Mesenchymal stem cell (in vitro differentiated cells and primary cell): ENCODE measurements around the gene CCDC3.

ENCODE experiments used
- DNase-seq: peaks from one replicate; pipeline ENCODE4 v3.0.0-alpha.2; 2013
- H2AFZ ChIP-seq: one replicate; pipeline ENCODE4 v1.6.1; 2013; ENCODE audit warnings: low read depth, mild to moderate bottlenecking, control low read depth, inconsistent platforms, low read length, moderate library complexity
- H2AK5ac ChIP-seq: 2 replicates; pipeline ENCODE4 v1.6.1; 2013; ENCODE audit warnings: low read length, moderate library complexity, mild to moderate bottlenecking, inconsistent platforms; ENCODE audit not compliant: severe bottlenecking
- H2BK120ac ChIP-seq: one replicate; pipeline ENCODE4 v1.6.1; 2013; ENCODE audit warnings: low read depth, mild to moderate bottlenecking, inconsistent platforms, low read length, moderate library complexity
- H2BK12ac ChIP-seq, 2 experiments: one replicate each; pipeline ENCODE4 v1.6.1; 2013; ENCODE audit warnings: inconsistent platforms in 2 of 2, low read length in 2 of 2, mild to moderate bottlenecking in 2 of 2, moderate library complexity in 2 of 2, control low read depth in 1 of 2
- H2BK15ac ChIP-seq: one replicate; pipeline ENCODE4 v1.6.1; 2013; ENCODE audit warnings: mild to moderate bottlenecking, low read depth, inconsistent platforms; ENCODE audit not compliant: poor library complexity, severe bottlenecking
- H2BK5ac ChIP-seq: 2 replicates; pipeline ENCODE4 v1.6.1; 2013; ENCODE audit warnings: low read depth, mild to moderate bottlenecking, low read length, control low read depth, inconsistent platforms; ENCODE audit not compliant: poor library complexity, severe bottlenecking
- H3K14ac ChIP-seq, 2 experiments: one replicate each; pipeline ENCODE4 v1.6.1; 2013; ENCODE audit warnings: inconsistent platforms in 2 of 2, low read length in 2 of 2, control low read depth in 1 of 2, mild to moderate bottlenecking in 1 of 2, moderate library complexity in 1 of 2
- H3K18ac ChIP-seq, 2 experiments: one replicate each; pipeline ENCODE4 v1.6.1; 2013; ENCODE audit warnings: inconsistent platforms in 2 of 2, low read length in 2 of 2, control low read depth in 1 of 2, low read depth in 1 of 2, mild to moderate bottlenecking in 1 of 2
- H3K23ac ChIP-seq, 2 experiments: one replicate each; pipeline ENCODE4 v1.6.1; 2013; ENCODE audit warnings: inconsistent platforms in 2 of 2, low read length in 2 of 2, mild to moderate bottlenecking in 2 of 2, moderate library complexity in 2 of 2, control low read depth in 1 of 2
- H3K27ac ChIP-seq: 2 replicates; pipeline ENCODE4 v1.5.1; 2013; ENCODE audit warnings: mild to moderate bottlenecking, moderate library complexity, low read length, control low read depth, inconsistent platforms; ENCODE audit not compliant: poor library complexity, severe bottlenecking
- H3K27me3 ChIP-seq, 2 experiments: 2 replicates each; pipeline versions ENCODE4 v1.6.1 to v1.7.0; 2013; ENCODE audit warnings: low read length in 2 of 2, mild to moderate bottlenecking in 2 of 2, moderate library complexity in 2 of 2, control low read depth in 1 of 2, inconsistent platforms in 1 of 2; ENCODE audit not compliant: control insufficient read depth in 1 of 2, insufficient read depth in 1 of 2
- H3K36me3 ChIP-seq, 2 experiments: 2 replicates each; pipeline versions ENCODE4 v1.6.1 to v1.7.0; 2013; ENCODE audit warnings: low read length in 2 of 2, control low read depth in 1 of 2, inconsistent platforms in 1 of 2, low read depth in 1 of 2, mild to moderate bottlenecking in 1 of 2; ENCODE audit not compliant: insufficient read depth in 2 of 2, control insufficient read depth in 1 of 2
- H3K4ac ChIP-seq, 2 experiments: one replicate each; pipeline ENCODE4 v1.6.1; 2013; ENCODE audit warnings: inconsistent platforms in 2 of 2, low read length in 2 of 2, mild to moderate bottlenecking in 2 of 2, moderate library complexity in 2 of 2, control low read depth in 1 of 2, low read depth in 1 of 2
- H3K4me1 ChIP-seq: 2 replicates; pipeline ENCODE4 v1.6.1; 2013; ENCODE audit warnings: low read depth, low read length, control low read depth; ENCODE audit not compliant: control insufficient read depth, insufficient read depth
- H3K4me2 ChIP-seq: 2 replicates; pipeline ENCODE4 v1.6.1; 2013; ENCODE audit warnings: low read length, mild to moderate bottlenecking, inconsistent platforms; ENCODE audit not compliant: poor library complexity, severe bottlenecking
- H3K4me3 ChIP-seq, 2 experiments: 2 replicates each; pipeline versions ENCODE4 v1.5.1 to v1.7.0; 2013; ENCODE audit warnings: low read length in 2 of 2, mild to moderate bottlenecking in 2 of 2, control low read depth in 1 of 2, low read depth in 1 of 2; ENCODE audit not compliant: insufficient read depth in 1 of 2
- H3K79me1 ChIP-seq: replicated peaks from 2 replicates; pipeline ENCODE4 v1.6.1; 2013; ENCODE audit warnings: mild to moderate bottlenecking, control low read depth, low read length, inconsistent platforms; ENCODE audit not compliant: poor library complexity, severe bottlenecking
- H3K9ac ChIP-seq: 2 replicates; pipeline ENCODE4 v1.7.0; 2013; ENCODE audit warnings: mild to moderate bottlenecking, low read length, moderate library complexity
- H3K9me3 ChIP-seq: 2 replicates; pipeline ENCODE4 v1.7.0; 2013; ENCODE audit warnings: mild to moderate bottlenecking, low read length; ENCODE audit not compliant: control insufficient read depth
- H4K8ac ChIP-seq: one replicate; pipeline ENCODE4 v1.6.1; 2013; ENCODE audit warnings: inconsistent platforms, mild to moderate bottlenecking, low read length, moderate library complexity
- H4K91ac ChIP-seq: one replicate; pipeline ENCODE4 v1.6.1; 2013; ENCODE audit warnings: mild to moderate bottlenecking, low read length, inconsistent platforms
- WGBS: methylation state at CpG from one replicate; pipeline ENCODE4 v1.1.7; 2013; ENCODE audit warnings: mixed read lengths; 5-methylcytosine and 5-hydroxymethylcytosine counted together

Gene CCDC3

DNA sequence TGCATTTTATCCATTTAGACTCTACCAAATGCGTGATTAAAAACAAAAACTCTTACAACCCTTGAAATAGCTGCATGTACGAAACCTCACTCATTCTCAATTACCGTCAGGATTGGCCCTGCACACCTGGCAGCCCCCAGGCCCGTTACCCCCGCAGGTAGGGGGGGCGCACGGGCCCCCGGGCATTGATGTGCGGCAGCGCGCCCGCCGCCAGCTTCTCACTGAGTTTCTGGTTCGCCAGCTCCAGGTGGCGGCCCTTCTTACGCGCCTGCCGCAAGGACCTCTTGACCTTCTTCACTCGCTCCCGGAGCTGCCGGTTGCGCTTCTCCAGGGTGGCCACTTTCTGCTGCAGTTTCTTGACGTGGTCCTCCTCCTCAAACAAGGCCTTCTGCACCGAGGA lies 103.2 kb downstream of the CCDC3 start:
- Histone ChIP-seq H3K4me3 (no peak overlapping the region), H3K27me3 (peaks cover 17 to 40% of the 10 kb centered on the region in 2 experiments), H3K23ac (no peak overlapping the region), H3K36me3 (no peaks in the 10 kb centered on the region), H3K4ac (no peak overlapping the region), H3K27ac (no peak overlapping the region), H2BK120ac (no peak overlapping the region), H4K8ac (no peak overlapping the region), H2BK12ac (no peak overlapping the region), H2BK5ac (no peak overlapping the region), H2BK15ac (no peak overlapping the region), H3K14ac (no peak overlapping the region), H2AFZ (no peak overlapping the region), H3K18ac (no peak overlapping the region), H3K9me3 (peaks cover 13% of the 10 kb centered on the region), H3K9ac (no peak overlapping the region), H3K4me1 (no peaks in the 10 kb centered on the region), H3K4me2 (no peak overlapping the region), H2AK5ac (no peak overlapping the region), H3K79me1 (no peaks in the 10 kb centered on the region), H4K91ac (no peak overlapping the region)
- WGBS, result 97% methylated on average over 24 of the region's 24 CpGs
- no peak for DNase-seq

DNA sequence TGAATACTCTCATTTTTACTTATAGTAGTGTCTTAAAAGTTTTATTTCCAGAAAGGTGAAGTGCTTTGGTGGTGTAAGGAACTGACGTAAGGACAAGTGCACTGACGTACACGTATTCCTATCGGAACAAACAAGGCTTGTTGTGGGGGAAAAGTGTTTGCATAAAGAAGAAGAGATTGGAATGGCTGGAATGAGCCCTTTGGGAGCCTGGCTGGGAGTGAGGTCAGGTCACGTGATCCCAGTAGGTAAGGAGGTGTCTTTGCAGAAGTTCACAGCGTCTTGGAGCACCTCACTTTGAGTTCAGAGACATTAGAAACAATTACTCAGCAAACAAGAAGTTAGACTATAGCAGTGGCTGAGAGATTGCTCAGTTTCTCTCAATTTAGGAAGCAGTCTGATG lies 104.2 kb downstream of the CCDC3 start:
- no peak overlapping the region for H2AFZ ChIP-seq
- H3K27ac ChIP-seq, result no peak overlapping the region
- H3K23ac ChIP-seq, result no peak overlapping the region
- H3K4me1 ChIP-seq, result no peaks in the 10 kb centered on the region
- no peak for DNase-seq
- H3K9ac ChIP-seq, result no peak overlapping the region
- no peak overlapping the region for H2BK120ac ChIP-seq
- 87% methylated on average over 6 of the region's 6 CpGs for WGBS
- no peak overlapping the region for H4K8ac ChIP-seq
- no peak overlapping the region for H4K91ac ChIP-seq
- H2BK12ac ChIP-seq, result no peak overlapping the region
- no peak overlapping the region for H3K4ac ChIP-seq
- H3K9me3 ChIP-seq, result peaks cover 23% of the 10 kb centered on the region
- no peak overlapping the region for H2AK5ac ChIP-seq
- H3K4me2 ChIP-seq, result no peak overlapping the region
- H3K27me3 ChIP-seq, result peaks cover 18 to 47% of the 10 kb centered on the region in 2 experiments
- no peak overlapping the region for H2BK5ac ChIP-seq
- H3K18ac ChIP-seq, result no peak overlapping the region
- no peaks in the 10 kb centered on the region for H3K79me1 ChIP-seq
- no peak overlapping the region for H3K14ac ChIP-seq
- H2BK15ac ChIP-seq, result no peak overlapping the region
- no peaks in the 10 kb centered on the region for H3K36me3 ChIP-seq
- H3K4me3 ChIP-seq, result no peak overlapping the region

DNA sequence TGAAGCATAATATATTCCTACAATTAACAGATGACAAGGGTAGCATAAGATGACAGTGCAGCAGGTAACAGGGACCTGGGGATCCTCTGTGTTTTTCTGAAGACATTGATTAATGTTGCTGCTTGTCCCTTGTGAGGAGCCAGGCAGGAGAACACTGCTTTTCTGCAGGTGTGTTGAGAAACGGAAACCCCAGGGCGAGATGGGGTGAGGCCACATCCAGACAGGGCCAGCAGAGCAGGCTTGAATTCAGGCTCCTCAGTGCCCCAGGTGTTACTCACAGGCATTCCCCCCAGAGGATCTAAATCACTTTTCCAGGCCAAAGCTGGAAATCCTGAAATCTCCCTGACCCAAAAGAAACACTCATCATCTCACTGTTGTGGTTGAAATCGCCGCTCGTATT lies 105.3 kb downstream of the CCDC3 start:
- H2AFZ ChIP-seq, result no peak overlapping the region
- no peak for DNase-seq
- no peak overlapping the region for H3K4ac ChIP-seq
- H2BK5ac ChIP-seq, result no peak overlapping the region
- H3K4me1 ChIP-seq, result no peaks in the 10 kb centered on the region
- no peak overlapping the region for H3K4me2 ChIP-seq
- H2BK120ac ChIP-seq, result no peak overlapping the region
- no peak overlapping the region for H2BK15ac ChIP-seq
- no peak overlapping the region for H3K23ac ChIP-seq
- H3K9me3 ChIP-seq, result peaks cover 30% of the 10 kb centered on the region
- no peaks in the 10 kb centered on the region for H3K79me1 ChIP-seq
- no peak overlapping the region for H3K18ac ChIP-seq
- H2AK5ac ChIP-seq, result no peak overlapping the region
- H3K4me3 ChIP-seq, result no peak overlapping the region
- no peak overlapping the region for H2BK12ac ChIP-seq
- H4K8ac ChIP-seq, result no peak overlapping the region
- no peaks in the 10 kb centered on the region for H3K36me3 ChIP-seq
- peaks cover 27 to 53% of the 10 kb centered on the region in 2 experiments for H3K27me3 ChIP-seq
- no peak overlapping the region for H4K91ac ChIP-seq
- no peak overlapping the region for H3K27ac ChIP-seq
- 98% methylated on average over 5 of the region's 5 CpGs for WGBS
- no peak overlapping the region for H3K14ac ChIP-seq
- no peak overlapping the region for H3K9ac ChIP-seq

DNA sequence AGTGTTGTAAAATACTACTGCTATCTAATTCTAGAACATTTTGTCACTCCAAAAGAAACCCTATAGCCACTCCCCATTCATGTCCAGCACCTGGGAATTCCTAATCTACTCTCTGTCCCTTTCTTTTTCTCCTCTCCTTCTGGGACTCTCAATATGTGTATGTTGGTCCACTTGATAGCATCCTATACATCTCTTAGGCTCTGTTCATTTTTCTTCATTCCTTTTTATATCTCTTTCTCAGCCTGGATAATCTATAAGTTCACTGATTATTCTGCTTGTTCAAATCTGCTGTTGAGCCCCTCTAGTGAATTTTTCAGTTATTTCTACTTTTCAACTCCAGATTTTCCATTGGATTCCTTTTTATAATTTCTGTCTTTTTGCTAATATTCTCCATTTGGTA lies 108.6 kb downstream of the CCDC3 start:
- Histone ChIP-seq H2BK15ac (no peak overlapping the region), H3K4me2 (no peak overlapping the region), H2BK120ac (no peak overlapping the region), H3K9me3 (peaks cover 43% of the 10 kb centered on the region), H4K8ac (no peak overlapping the region), H3K23ac (no peak overlapping the region), H3K79me1 (no peaks in the 10 kb centered on the region), H3K18ac (no peak overlapping the region), H4K91ac (no peak overlapping the region), H3K4me3 (no peak overlapping the region), H2BK12ac (no peak overlapping the region), H3K9ac (no peak overlapping the region), H3K27ac (no peak overlapping the region), H2AK5ac (no peak overlapping the region), H3K4me1 (no peaks in the 10 kb centered on the region), H2BK5ac (no peak overlapping the region), H2AFZ (no peak overlapping the region), H3K14ac (no peak overlapping the region), H3K36me3 (no peaks in the 10 kb centered on the region), H3K4ac (no peak overlapping the region), H3K27me3 (peaks cover 37 to 49% of the 10 kb centered on the region in 2 experiments)
- DNase-seq, result no peak
